Measurements from ENCODE around the gene UGT1A5.

UGT1A5 gene

DNA sequence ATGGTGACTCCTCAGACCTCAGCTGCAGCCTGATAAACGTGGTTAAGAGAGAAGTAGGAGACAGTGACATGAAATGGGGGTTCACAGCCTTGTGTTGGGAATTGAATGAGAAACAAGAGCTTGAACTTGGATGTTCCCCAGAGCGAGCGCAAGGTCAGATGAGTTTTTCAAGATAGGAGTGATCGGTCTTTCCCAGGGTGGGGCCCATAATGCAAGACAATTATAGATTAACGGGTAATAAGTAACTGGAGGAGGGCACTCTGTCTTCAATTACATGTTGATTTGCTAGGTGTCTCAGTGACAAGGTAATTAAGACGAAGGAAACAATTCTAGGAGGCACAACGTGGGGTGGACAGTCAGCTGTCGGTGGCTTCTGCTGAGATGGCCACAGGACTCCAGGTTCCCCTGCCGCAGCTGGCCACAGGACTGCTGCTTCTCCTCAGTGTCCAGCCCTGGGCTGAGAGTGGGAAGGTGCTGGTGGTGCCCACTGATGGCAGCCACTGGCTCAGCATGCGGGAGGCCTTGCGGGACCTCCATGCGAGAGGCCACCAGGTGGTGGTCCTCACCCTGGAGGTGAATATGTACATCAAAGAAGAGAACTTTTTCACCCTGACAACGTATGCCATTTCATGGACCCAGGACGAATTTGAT is at the start of gene UGT1A5:
Gene UGT1A5 (plus strand): TSS at position 297 of the 651 bp plus-strand sequence. CDS start 85 bp downstream, at position 382.
- DNase-seq: no peak

DNA sequence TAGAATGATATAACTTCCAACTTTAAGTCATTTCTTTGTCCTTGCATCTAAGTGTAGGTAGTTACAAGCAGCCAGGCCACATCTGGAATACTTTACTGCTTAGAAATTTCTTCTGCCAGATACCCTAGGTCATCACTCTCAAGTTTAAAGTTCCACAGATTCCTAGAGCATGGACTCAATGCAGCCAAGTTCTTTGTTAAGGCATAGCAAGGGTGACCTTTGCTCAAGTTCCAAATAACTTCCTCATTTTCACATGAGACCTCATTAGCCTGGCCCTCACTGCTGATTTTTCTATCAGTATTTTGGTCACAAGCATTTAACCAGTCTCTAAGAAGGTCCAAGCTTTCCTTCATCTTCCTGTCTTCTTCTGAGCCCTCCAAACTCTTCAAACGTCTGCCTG is 48.8 kb upstream of the UGT1A5 start:
- DNase-seq: no peak

DNA sequence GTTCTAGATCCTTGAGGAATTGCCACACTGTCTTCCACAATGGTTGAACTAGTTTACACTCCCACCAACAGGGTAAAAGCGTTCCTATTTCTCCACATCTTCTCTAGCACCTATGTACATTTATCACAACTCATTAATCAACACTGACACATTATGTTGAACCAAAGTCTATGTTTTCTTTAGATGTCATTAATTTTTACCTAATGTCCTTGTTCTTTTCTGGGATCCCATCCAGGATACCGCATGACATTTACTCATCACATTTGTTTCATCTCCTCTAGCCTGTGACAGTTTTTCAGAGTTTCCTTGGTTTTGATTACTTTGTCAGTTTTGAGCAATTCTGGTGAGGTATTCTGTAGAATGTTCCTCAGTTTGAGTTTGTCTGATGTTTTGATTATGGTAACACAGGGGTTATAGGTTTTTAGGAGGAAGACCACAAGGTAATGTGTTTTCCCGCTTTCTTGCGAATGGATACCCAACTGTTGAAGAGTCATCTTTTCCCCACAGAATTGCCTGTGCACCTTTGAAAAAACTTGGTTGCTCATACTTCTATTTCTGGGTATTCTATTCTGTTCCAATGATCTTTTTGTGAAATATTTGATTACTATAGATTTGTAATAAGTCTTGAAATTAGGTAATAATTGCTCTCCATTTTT is 44.0 kb upstream of the UGT1A5 start:
- no peak for DNase-seq

DNA sequence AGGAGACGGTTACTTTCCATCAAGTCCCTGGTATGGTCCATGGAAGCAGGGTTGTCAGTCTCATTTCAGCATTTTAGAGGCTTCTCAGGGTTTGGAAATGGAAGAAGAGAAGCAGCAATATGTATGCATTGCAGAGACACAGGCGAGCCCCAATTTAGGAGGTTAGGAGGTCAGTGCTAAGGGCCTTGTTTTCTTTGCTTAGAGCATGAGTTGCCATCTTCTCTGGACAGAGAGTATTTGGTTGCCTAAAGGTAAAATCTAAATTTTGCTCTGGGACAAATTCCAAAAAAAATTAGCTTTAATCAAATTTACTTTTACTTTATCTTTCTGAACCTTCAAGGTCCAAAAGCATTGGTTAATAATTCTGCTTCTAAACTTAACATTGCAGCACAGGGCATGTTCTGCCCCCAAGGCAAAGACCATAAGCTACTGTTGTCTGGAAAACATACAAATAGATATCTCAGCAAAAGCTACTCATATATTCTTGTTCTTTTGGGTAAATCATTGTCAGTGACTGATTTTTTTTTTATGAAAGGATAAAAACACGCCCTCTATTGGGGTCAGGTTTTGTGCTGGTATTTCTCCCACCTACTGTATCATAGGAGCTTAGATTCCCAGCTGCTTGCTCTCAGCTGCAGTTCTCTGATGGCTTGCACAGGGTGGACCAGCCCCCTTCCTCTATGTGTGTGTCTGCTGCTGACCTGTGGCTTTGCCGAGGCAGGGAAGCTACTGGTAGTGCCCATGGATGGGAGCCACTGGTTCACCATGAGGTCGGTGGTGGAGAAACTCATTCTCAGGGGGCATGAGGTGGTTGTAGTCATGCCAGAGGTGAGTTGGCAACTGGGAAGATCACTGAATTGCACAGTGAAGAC is 41.2 kb upstream of the UGT1A5 start, which contains the start of gene UGT1A9:
Gene UGT1A9 (plus strand): TSS at position 609 of the 872 bp plus-strand sequence. CDS start 37 bp downstream, at position 646.
- no peak for DNase-seq

DNA sequence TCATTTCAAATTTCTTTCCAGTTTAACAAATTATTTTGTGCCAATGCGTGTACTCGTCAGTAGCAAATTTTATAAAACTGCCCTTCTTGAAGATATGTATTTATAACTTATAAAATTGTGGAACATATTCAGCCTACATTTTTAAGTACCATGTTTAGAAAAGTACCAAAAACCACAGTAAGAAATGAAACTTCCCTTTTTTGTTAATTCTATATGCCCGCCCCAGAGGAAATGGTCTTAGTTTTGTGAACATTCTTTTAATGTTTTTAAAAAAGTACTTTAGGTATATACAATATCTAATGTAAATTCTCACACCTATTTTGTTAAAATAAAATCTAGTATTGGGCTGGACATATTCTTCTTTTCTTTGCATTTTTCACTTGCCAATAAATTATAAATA is 39.8 kb upstream of the UGT1A5 start:
- no peak for DNase-seq

DNA sequence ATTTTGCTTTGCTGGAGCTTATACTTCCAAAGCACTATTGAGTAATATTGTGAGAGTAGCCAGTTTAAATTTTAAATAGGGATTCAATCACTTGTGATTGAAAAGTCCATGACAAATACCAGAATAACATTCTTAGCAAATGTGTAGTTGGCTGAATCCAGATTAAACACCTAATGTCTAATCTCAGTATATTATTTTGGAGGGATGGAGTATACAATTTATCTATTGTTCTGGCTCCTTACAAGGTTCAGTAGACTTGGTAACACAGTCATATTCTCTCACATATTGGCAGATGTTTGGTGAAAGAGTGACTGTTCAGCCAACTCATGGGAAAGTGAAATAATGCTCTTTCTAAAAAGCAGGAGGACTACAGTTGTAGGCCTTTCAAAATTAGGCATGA is 38.8 kb upstream of the UGT1A5 start:
- no peak for DNase-seq

DNA sequence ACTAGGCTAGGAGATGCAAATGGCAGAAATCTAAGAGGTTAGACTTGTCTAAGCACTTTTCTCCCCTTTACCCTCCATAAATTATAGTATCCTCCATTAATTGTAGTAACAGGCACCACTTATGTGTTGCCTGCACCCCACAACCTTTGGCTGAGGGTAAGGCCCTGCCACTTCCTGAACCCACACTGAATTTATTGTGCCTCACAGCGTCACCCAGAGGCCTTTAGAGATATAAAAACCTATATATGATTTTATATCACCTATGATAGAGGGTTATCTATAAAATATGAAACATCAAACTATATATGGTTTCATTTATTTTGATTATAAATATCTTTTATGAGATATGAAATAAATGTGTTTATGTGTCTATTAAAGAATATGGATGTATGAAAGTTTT is 38.4 kb upstream of the UGT1A5 start:
- DNase-seq: no peak

DNA sequence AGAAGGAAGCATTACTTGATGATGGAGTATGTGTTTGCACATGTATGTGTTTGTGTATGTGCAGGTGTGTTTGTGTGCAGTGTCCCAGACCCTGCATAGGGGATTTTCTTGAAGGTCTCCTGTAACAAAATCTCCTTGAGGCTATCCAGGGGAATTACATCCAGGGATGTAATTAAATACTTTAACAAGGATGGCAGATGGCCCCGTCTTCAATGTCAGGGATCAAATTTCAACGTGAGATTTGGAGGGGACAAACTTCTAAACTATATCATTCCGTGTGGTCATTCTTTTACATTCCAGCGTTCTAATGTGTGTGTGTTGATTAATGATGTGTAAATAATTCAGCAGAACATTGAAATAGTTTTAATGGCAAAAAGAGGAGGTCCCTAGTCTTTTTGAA is 37.7 kb upstream of the UGT1A5 start:
- no peak for DNase-seq

DNA sequence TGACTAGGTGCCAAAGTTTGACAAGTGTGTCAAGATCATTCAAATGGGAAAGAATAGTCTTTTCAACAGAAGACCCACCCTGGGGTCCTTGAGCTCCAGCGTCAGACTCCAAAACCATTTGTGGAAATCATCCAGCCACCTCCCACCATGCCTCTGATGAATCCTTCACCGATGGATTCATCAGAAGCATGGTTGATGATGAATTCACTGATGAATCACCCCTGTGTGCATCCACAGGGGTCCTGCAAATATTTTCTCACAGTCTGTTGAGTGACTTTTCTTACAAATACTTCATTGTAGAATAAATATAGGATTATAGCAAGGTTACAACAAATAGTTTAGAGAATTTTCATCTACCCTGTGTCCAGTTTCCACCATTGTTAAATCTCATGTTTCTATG is 36.7 kb upstream of the UGT1A5 start:
- DNase-seq: no peak

DNA sequence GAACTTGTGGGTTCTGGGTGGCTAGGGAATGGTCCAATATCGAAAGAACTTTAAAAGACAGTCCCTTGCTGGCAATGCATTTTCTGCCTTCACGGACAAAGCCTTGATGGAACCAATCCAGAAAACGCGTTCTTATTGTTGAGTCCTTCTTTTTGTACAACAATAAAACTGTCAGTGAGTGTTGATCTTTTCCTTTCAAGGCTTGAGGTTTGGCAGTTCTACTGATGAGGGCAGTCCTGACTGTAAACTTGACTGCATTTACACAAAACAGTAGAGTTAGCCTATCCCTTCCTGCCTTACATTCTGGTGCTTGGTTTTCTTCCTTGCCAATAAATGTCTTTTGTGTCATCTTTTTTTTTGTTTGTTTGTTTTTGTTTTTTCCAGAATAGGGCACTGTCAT is 33.5 kb upstream of the UGT1A5 start:
- no peak for DNase-seq

DNA sequence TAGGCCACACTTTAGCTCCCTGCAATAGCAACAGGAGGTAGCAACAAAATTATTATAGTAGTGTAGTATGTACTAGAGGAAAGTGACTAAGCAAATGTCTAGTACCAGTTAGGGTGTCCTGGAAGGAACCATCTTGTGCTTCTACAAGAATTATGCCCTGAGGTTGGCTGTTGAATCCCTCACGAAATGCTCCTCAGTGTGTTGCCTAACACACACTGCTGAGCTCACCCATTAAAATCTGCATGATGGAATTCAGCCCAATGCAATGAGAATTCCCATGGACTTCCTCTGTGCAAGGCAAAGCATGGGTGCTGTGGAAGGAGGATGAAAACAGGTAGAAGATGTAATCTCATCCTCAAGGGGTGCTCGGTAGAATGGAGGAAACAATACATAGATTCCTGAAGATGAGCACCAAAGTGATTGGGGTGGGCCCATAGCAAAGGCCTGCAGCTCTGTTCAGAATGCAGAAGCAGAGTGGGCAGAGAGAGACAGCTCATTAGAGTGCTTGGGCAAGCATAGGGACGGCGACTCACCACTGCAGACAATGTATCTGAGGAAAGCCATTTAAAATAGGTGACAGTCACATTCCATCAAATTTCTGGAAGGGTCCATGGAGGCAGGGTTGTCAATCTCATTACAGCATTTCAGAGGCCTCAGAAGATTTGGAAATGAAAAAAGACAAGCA is 32.2 kb upstream of the UGT1A5 start:
- DNase-seq: no peak

DNA sequence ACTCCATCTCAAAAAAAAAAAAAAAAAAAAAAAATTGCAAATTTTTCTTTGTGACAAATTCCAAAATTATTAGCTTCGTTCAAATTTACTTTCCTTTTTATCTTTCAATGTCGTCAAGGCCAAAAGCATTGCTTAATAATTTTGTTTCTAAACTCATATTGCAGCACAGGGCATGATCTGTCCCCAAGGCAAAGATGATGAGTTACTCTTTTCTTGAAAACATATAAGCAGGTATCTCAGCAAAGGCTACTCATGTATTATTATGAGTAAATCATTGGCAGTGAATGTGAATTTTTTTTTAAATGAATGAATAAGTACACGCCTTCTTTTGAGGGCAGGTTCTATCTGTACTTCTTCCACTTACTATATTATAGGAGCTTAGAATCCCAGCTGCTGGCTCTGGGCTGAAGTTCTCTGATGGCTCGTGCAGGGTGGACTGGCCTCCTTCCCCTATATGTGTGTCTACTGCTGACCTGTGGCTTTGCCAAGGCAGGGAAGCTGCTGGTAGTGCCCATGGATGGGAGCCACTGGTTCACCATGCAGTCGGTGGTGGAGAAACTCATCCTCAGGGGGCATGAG is 31.1 kb upstream of the UGT1A5 start, which contains the start of gene UGT1A7:
Gene UGT1A7 (plus strand): TSS at position 381 of the 579 bp plus-strand sequence. CDS start 37 bp downstream, at position 418.
- no peak for DNase-seq

DNA sequence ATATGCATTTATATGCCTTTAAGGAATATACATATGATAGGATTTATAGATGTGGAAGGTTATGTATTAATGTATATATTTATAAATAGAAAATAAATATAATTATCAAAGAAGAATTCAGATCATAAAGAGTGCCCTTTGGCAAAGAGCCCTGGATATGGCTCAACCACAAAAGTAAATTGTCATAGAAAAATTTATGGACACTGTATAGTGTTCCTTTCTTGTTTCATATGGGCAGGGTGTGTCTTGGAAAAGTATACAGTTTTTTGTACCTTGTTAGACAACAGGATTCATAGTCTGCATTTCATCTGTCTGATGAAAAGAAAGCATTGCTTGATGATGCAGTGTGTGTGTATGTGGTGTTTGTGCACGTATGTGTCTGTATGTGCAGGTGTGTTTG is 28.1 kb upstream of the UGT1A5 start:
- no peak for DNase-seq

DNA sequence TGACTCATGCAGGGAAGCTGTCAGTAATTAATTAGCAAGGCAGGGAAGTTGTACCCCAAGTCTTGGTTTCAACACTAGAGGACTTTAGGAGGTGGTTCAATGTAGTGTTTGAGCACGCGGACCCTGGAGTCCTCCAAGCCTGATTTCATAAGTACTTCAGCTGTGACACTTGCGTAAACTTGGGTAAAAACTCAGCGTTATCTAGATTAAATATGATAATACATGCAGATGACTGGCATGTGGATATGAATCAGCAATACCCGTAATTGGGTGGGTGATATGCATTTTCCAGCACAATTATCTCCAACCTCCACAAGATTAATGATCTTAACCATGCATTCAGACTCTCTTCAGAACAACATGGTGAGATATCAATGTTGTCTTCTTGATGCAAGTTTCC is 25.8 kb upstream of the UGT1A5 start:
- DNase-seq: no peak

DNA sequence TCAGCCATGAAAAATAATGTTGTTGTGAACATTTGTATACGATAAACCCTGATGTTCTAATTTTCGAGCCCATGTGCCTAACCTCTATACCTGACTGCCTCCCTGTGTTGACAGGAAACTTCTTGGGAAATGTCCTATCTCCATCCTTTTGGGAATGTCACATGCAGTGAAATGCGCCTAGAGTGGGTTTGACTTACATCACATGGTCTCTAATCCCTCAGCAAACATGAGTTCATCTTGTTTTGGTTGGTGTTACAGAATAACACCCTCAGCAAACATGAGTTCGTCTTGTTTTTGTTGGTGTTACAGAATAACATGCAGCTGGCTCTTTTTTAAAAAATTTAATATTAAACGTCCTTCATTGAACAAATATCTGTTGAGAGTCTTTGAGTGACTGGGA is 24.4 kb upstream of the UGT1A5 start:
- DNase-seq: no peak

DNA sequence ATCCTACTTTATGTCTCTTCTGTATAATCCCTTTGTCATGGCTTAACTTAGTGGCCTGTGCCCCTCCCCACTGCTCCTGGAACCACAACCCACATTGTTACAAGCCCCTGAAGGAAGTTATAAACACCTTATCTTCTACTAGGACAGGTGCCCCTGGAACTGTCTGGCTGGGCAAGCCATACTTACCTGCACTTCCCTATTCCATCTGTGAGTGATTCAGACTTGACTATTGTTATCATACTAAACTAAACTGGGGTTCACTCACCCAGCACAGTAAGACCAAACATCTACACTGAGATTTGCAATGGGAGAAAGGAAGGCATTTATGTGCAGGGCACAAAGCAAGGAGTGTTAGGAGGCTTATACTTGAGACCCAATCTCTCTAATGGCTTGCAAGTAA is 23.7 kb upstream of the UGT1A5 start:
- DNase-seq: no peak

DNA sequence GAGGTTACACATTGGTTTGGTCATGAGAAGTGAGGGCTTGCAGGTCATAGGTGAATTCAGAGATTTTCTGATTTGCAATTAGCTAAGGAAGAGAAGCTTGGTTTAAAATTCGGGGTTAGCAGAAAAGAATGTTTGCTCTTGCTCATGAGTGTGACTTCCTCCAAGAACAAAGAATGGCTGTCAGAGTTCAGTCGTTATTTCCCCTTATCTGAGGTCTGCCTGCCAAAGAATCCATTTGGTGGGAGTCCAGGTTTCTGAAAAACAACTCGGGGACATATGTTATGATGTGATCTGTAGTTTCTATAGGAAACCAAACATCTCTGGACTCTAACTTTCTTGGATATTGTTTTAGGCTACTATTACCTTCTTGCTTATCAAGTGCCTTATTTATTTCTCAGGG is 23.2 kb upstream of the UGT1A5 start:
- no peak for DNase-seq

DNA sequence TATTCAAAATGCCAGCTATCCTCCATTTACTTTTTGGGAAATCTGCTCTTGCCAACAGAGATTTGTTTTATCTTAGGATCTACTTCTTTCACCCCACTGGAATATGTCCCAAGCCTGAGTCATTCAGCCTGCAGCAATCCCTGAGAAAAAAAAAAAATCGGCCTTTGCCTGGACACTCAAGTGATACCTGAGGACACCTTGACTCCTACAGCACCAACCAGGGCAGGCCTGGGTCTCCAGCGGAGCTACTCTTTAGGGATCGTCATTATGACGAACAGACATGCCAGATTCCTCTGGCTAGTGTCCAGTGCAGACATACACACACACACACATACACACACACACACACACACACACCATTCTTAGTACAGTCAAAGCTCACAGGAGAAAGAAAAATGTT is 22.3 kb upstream of the UGT1A5 start:
- DNase-seq: no peak

DNA sequence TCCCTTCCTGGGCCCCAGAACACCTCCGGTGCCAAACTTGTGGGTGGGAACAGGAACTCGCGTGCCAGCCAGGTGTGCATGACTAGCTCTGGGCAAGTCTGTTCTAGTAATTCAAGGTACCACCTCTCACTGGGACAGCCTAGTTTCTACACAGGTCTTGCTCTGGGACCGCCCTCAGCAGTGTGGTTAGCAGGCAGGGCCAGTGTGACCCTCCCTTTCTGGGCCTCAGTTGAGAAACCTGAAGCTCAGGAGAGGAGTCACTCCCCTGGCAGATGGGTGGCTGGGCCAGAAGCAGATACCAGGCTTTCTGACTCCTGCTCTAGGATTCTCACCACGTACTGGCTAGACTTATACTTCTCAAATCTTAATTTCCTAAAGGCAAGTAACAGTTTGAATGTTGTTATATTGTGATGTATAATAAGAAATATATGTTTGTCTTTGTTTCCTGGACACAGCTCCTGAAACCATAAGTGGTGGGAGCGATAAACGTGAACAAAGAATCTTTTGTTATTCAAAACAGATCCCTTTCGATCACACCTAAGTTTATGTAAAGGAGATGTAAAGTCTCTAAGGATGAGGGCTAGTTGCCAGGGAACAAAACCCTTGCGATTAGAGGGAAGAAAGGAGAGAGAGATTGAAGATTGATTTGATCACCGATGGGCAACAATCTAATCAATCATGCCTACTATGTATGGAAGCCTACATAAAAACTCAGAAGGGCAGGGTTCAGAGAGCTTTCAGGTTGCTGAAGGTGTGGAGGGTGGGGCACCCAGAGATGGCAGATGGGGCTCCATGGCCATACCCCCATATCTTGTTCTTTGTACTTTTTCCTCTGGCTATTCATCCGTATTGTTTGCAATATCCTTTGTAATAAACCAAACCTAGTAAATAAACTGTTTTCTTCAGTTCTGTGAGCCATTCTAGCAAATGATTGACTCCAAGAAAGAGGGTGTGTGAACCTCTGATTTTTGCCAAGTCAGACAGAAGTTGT is 21.0 kb upstream of the UGT1A5 start:
- no peak for DNase-seq

DNA sequence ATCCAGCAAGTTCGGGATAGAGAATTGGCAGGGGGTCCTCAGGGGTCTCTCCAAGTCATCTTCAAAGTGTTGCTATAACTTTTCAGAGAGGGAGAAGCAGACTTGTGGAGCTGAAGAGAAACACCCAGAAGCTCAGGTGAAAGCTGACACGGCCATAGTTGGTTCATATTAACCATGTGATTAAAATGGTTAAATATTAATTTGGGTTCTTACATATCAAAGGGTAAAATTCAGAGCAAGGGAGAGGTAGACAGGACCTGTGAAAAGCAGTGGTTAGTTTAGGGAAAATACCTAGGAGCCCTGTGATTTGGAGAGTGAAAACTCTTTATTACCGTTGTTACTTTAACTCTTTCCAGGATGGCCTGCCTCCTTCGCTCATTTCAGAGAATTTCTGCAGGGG is 20.1 kb upstream of the UGT1A5 start, which contains the start of gene UGT1A6:
Gene UGT1A6 (plus strand): TSS at position 243 of the 400 bp plus-strand sequence. CDS start 115 bp downstream, at position 358.
- no peak for DNase-seq

DNA sequence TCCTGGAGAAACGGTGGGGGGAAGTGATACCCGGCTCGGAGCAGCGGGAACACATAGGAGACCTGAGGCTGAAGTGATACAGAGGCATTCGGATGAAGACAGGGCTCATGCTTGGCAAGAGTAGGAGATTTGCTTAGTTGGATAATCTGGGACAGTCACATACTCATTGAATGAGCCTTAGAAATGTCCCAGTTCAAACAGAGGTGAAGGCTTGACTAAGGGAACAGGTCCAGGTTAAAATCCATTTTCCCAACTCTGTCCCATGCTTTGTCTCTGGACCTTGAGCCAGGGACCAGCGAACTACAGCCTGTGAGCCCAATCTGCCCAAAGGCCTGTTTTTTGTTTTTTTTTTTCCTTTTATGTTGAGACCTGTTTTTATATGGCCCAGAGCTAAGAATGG is 18.7 kb upstream of the UGT1A5 start:
- no peak for DNase-seq
